ENCODE measurements around the gene THAP11. TPM values are rescaled to one million over a fixed set of nuclear protein-coding genes. Genes with fewer than 3 reads are reported as not detected.

Gene THAP11
- total RNA-seq, 6 experiments from 2014 or later, result 8.9 to 23.9 (median 11.7) TPM

- no peak overlapping the region for H3K4me3 ChIP-seq
- DNase-seq, result peak; percentile 69 to 77 (median 70)
- ATAC-seq, result peak; percentile 65 to 72 (median 70)
- H3K4me1 ChIP-seq, result peaks cover 0 to 11% (median 5%) of the 10 kb centered on the region in 4 donors
- no peak overlapping the region for H3K27ac ChIP-seq
- TF ChIP-seq CTCF (IDR thresholded peaks at IDR 0.05) (peak; percentile 81 to 96 (median 89)), POLR2A (IDR thresholded peaks at IDR 0.05) (no peak)
- WGBS (ENCODE audit: insufficient coverage, low coverage, low lambda C conversion rate, missing lambda C conversion rate), result 53% methylated on average over 9 of the region's 11 CpGs
- H3K27me3 ChIP-seq, result no peaks in the 10 kb centered on the region
- H3K9me3 ChIP-seq, result no peaks in the 10 kb centered on the region
- intact Hi-C loops (cut with DNase I), result loop anchor here in 1 of 2 donors (5.0 kb wide), 1 partner anchor 43 kb away; no protein-coding TSS in a partner anchor
- peaks cover 3 to 40% (median 20%) of the 10 kb centered on the region in 4 donors for H3K36me3 ChIP-seq
Observed at GRCh38 chr16:67883872-67884261, 41.7 kb downstream of the THAP11 start.

- intact Hi-C loops (cut with DNase I), result loop anchor here (5.0 kb wide), 1 partner anchor 43 kb away; no protein-coding TSS in a partner anchor
- Histone ChIP-seq H3K27ac (no peak within 1 kb of the TSS), H3K27me3 (no peaks in the 10 kb centered on the region), H3K36me3 (peaks cover 3 to 32% (median 12%) of the 10 kb centered on the region in 4 donors), H3K4me3 (no peak within 1 kb of the TSS), H3K9me3 (no peaks in the 10 kb centered on the region), H3K4me1 (peaks cover 0 to 11% (median 5%) of the 10 kb centered on the region in 4 donors)
- TF ChIP-seq CTCF (IDR thresholded peaks at IDR 0.05) (no peak), POLR2A (IDR thresholded peaks at IDR 0.05) (no peak)
- DNase-seq, result peak; percentile 92 to 95 (median 94)
- ATAC-seq, result peak; percentile 92 to 97 (median 95)
- 36% methylated on average over 5 of the region's 22 CpGs for WGBS (ENCODE audit: insufficient coverage, low coverage, low lambda C conversion rate, missing lambda C conversion rate)
Observed at GRCh38 chr16:67884684-67885083, 42.6 kb downstream of the THAP11 start, which contains the start of gene NRN1L. Gene NRN1L, plus strand, starts transcription at chr16:67884885. Its CDS starts 19 bp downstream, at chr16:67884904.

- Histone ChIP-seq H3K27ac (no peak overlapping the region), H3K4me3 (no peak overlapping the region), H3K4me1 (peaks cover 0 to 11% (median 5%) of the 10 kb centered on the region in 4 donors), H3K27me3 (no peaks in the 10 kb centered on the region), H3K36me3 (peaks cover 3 to 23% (median 7%) of the 10 kb centered on the region in 4 donors), H3K9me3 (no peaks in the 10 kb centered on the region)
- DNase-seq (no peak), ATAC-seq (no peak)
- TF ChIP-seq POLR2A (IDR thresholded peaks at IDR 0.05) (no peak), CTCF (IDR thresholded peaks at IDR 0.05) (no peak)
- intact Hi-C loops (cut with DNase I), result loop anchor here in 1 of 2 donors (5.0 kb wide), 1 partner anchor 42 kb away; no protein-coding TSS in a partner anchor
- 98% methylated on average over 8 of the region's 12 CpGs for WGBS (ENCODE audit: insufficient coverage, low coverage, low lambda C conversion rate, missing lambda C conversion rate)
Observed at GRCh38 chr16:67885545-67885944, 43.4 kb downstream of the THAP11 start.

GRCh38 chr16:67885976-67886375 lies 43.9 kb downstream of the THAP11 start:
- no peaks in the 10 kb centered on the region for H3K27me3 ChIP-seq
- H3K27ac ChIP-seq, result no peak overlapping the region
- H3K4me3 ChIP-seq, result no peak overlapping the region
- 87% methylated on average over 9 of the region's 19 CpGs for WGBS (ENCODE audit: insufficient coverage, low coverage, low lambda C conversion rate, missing lambda C conversion rate)
- intact Hi-C loops (cut with DNase I), result loop anchor here in 1 of 2 donors (5.0 kb wide), 1 partner anchor 41 kb away; no protein-coding TSS in a partner anchor
- peaks cover 3 to 19% (median 4%) of the 10 kb centered on the region in 4 donors for H3K36me3 ChIP-seq
- TF ChIP-seq POLR2A (IDR thresholded peaks at IDR 0.05) (no peak), CTCF (IDR thresholded peaks at IDR 0.05) (no peak)
- DNase-seq (no peak), ATAC-seq (no peak)
- H3K4me1 ChIP-seq, result peaks cover 0 to 11% (median 5%) of the 10 kb centered on the region in 4 donors
- no peaks in the 10 kb centered on the region for H3K9me3 ChIP-seq
